ENCODE data around the gene TMEM187.

Gene TMEM187

DNA sequence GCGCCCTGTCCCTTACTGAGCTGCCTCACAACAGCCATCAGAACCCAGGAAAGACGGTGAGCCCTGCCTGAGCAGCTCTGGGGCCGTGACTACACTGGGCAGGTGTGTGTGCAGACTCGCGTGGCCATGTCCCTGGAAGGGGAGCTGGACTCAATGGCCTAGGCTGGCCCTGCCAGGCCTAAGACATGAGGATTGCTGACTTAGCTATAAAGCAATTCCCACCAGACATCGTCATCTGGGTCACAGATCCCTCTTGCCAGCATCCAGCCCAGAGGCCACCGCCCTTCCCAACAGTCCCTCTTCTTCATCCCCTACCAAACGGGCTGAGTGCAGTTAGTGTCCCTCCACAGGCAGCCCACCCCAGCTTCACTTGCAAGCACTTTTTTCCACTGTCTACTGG lies 41.4 kb upstream of the TMEM187 start:
- Histone ChIP-seq H3K23ac (ENCODE audit: low read length) (no peak overlapping the region), H2BK120ac (ENCODE audit: insufficient read depth, low read length, poor library complexity) (no peak overlapping the region), H2BK5ac (ENCODE audit: low read depth, low read length, poor library complexity) (no peak overlapping the region), H3K4me2 (ENCODE audit: low read length) (no peak overlapping the region), H4K91ac (ENCODE audit: low read depth, low read length) (no peak overlapping the region), H3K14ac (ENCODE audit: low read length) (no peak overlapping the region), H2AFZ (ENCODE audit: insufficient read depth, low read length, poor library complexity) (no peak overlapping the region), H3K9ac (ENCODE audit: low read length) (no peak overlapping the region), H3K79me1 (ENCODE audit: low read length) (peaks cover 13% of the 10 kb centered on the region), H3K4me3 (ENCODE audit: low read depth, low read length) (no peak overlapping the region), H3K27ac (ENCODE audit: low read depth, low read length) (no peak overlapping the region), H3K79me2 (ENCODE audit: control insufficient read depth, insufficient read depth, low read length, poor library complexity) (peaks cover 17% of the 10 kb centered on the region), H3K4ac (ENCODE audit: low read depth, low read length) (no peak overlapping the region), H2AK5ac (ENCODE audit: low read length) (no peak overlapping the region), H4K8ac (ENCODE audit: low read depth, low read length) (no peak overlapping the region), H2BK12ac (ENCODE audit: low read length) (no peak overlapping the region), H3K18ac (ENCODE audit: low read length) (no peak overlapping the region), H3K36me3 (ENCODE audit: control insufficient read depth in 1 of 2, insufficient read depth in 2 of 2, low read length in 2 of 2) (peaks cover 36 to 37% of the 10 kb centered on the region in 2 experiments), H3K4me1 (ENCODE audit: control insufficient read depth in 1 of 2, insufficient read depth in 2 of 2, low read length in 2 of 2) (peaks cover 14 to 21% of the 10 kb centered on the region in 2 experiments), H4K12ac (ENCODE audit: low read depth, low read length) (no peak overlapping the region), H3K9me3 (ENCODE audit: insufficient read depth, low read depth, low read length) (no peaks in the 10 kb centered on the region), H3K27me3 (ENCODE audit: insufficient read depth, low read length) (no peaks in the 10 kb centered on the region)
- no CpG with 5 or more reads among the region's 8 CpGs for WGBS (ENCODE audit: extremely low coverage, insufficient coverage, insufficient read length)
- DNase-seq = no peak

DNA sequence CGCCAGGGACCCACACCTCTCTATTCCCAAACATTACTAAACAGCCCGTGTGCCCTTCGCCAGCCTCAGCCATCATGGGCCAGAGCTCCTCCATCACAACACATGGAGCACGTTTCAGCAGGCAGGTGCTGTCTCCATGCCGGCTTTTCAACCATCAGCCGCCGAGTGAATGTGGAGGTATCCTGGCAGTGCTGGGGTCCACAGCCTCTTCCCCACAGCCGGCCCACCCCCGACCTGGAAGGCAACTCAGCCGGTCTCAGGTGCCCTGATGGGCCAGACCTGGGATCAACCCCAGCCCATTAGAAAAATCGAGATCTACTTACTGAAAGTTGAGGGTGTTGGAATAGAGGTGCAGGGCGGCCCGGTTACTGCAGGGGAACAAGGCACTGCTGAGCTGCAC lies 40.8 kb upstream of the TMEM187 start:
- peaks cover 13% of the 10 kb centered on the region for H3K79me1 ChIP-seq (ENCODE audit: low read length)
- peak overlapping the region; percentile 25 for H4K12ac ChIP-seq (ENCODE audit: low read depth, low read length)
- no peak overlapping the region for H2BK5ac ChIP-seq (ENCODE audit: low read depth, low read length, poor library complexity)
- DNase-seq = no peak
- no peak overlapping the region for H4K91ac ChIP-seq (ENCODE audit: low read depth, low read length)
- H3K4me1 ChIP-seq (ENCODE audit: control insufficient read depth in 1 of 2, insufficient read depth in 2 of 2, low read length in 2 of 2) = peaks cover 8 to 15% of the 10 kb centered on the region in 2 experiments
- H3K4ac ChIP-seq (ENCODE audit: low read depth, low read length) = no peak overlapping the region
- H3K9ac ChIP-seq (ENCODE audit: low read length) = no peak overlapping the region
- H2AK5ac ChIP-seq (ENCODE audit: low read length) = no peak overlapping the region
- peaks cover 17% of the 10 kb centered on the region for H3K79me2 ChIP-seq (ENCODE audit: control insufficient read depth, insufficient read depth, low read length, poor library complexity)
- no peak overlapping the region for H3K27ac ChIP-seq (ENCODE audit: low read depth, low read length)
- no peak overlapping the region for H3K14ac ChIP-seq (ENCODE audit: low read length)
- no peak overlapping the region for H2AFZ ChIP-seq (ENCODE audit: insufficient read depth, low read length, poor library complexity)
- no peak overlapping the region for H3K18ac ChIP-seq (ENCODE audit: low read length)
- peaks cover 36 to 37% of the 10 kb centered on the region in 2 experiments for H3K36me3 ChIP-seq (ENCODE audit: control insufficient read depth in 1 of 2, insufficient read depth in 2 of 2, low read length in 2 of 2)
- no peaks in the 10 kb centered on the region for H3K9me3 ChIP-seq (ENCODE audit: insufficient read depth, low read depth, low read length)
- H4K8ac ChIP-seq (ENCODE audit: low read depth, low read length) = no peak overlapping the region
- no peak overlapping the region for H3K4me2 ChIP-seq (ENCODE audit: low read length)
- no peak overlapping the region for H2BK12ac ChIP-seq (ENCODE audit: low read length)
- H2BK120ac ChIP-seq (ENCODE audit: insufficient read depth, low read length, poor library complexity) = no peak overlapping the region
- WGBS (ENCODE audit: extremely low coverage, insufficient coverage, insufficient read length) = no CpG with 5 or more reads among the region's 13 CpGs
- no peak overlapping the region for H3K4me3 ChIP-seq (ENCODE audit: low read depth, low read length)
- H3K27me3 ChIP-seq (ENCODE audit: insufficient read depth, low read length) = no peaks in the 10 kb centered on the region
- H3K23ac ChIP-seq (ENCODE audit: low read length) = no peak overlapping the region

DNA sequence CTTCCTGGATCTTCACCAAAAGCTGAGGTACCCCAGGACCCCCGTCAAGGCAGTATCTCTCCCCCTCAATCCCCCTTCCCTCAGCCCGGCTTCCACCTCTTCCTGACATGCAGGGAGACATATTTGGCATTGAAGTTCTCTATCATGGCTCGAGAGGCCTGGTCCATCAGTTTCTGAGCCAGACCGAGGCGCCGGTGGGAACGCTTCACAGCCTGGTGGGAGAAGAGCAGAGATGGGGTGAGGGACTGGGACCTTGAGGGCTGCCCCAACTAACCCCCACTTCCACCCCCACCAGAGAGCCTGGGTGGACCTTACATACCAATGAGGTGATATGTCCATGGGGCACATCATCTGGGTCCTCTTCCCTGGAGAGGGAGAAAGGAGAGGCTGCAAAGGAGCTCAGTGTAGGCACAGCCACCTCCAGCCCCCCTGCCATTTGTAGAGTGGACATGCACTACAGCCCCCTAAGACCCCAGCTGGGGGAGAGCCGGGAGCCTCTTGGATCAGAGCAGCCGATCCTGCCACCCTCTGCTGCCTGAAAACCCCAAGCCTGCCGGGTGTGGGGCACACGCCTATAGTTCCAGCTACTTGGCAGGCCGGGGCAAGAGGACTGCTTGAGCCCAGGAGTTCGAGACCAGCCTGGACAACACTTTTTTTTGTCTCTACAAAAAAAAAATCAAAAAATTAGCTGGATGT lies 40.2 kb upstream of the TMEM187 start:
- H2AFZ ChIP-seq (ENCODE audit: insufficient read depth, low read length, poor library complexity) = no peak overlapping the region
- DNase-seq = no peak
- no peak overlapping the region for H2BK12ac ChIP-seq (ENCODE audit: low read length)
- H3K27me3 ChIP-seq (ENCODE audit: insufficient read depth, low read length) = no peaks in the 10 kb centered on the region
- H3K4ac ChIP-seq (ENCODE audit: low read depth, low read length) = peak overlapping the region; percentile 41
- no peak overlapping the region for H3K18ac ChIP-seq (ENCODE audit: low read length)
- H3K27ac ChIP-seq (ENCODE audit: low read depth, low read length) = no peak overlapping the region
- no peak overlapping the region for H4K8ac ChIP-seq (ENCODE audit: low read depth, low read length)
- no peak overlapping the region for H3K4me2 ChIP-seq (ENCODE audit: low read length)
- H2BK120ac ChIP-seq (ENCODE audit: insufficient read depth, low read length, poor library complexity) = no peak overlapping the region
- H3K4me3 ChIP-seq (ENCODE audit: low read depth, low read length) = no peak overlapping the region
- peaks cover 16% of the 10 kb centered on the region for H3K79me2 ChIP-seq (ENCODE audit: control insufficient read depth, insufficient read depth, low read length, poor library complexity)
- peak overlapping the region; percentile 25 for H4K12ac ChIP-seq (ENCODE audit: low read depth, low read length)
- H3K14ac ChIP-seq (ENCODE audit: low read length) = no peak overlapping the region
- H3K9me3 ChIP-seq (ENCODE audit: insufficient read depth, low read depth, low read length) = no peaks in the 10 kb centered on the region
- peaks cover 5 to 9% of the 10 kb centered on the region in 2 experiments for H3K4me1 ChIP-seq (ENCODE audit: control insufficient read depth in 1 of 2, insufficient read depth in 2 of 2, low read length in 2 of 2)
- H3K23ac ChIP-seq (ENCODE audit: low read length) = no peak overlapping the region
- no peak overlapping the region for H4K91ac ChIP-seq (ENCODE audit: low read depth, low read length)
- H3K79me1 ChIP-seq (ENCODE audit: low read length) = peaks cover 12% of the 10 kb centered on the region
- no peak overlapping the region for H3K9ac ChIP-seq (ENCODE audit: low read length)
- no peak overlapping the region for H2AK5ac ChIP-seq (ENCODE audit: low read length)
- H3K36me3 ChIP-seq (ENCODE audit: control insufficient read depth in 1 of 2, insufficient read depth in 2 of 2, low read length in 2 of 2) = peaks cover 36 to 37% of the 10 kb centered on the region in 2 experiments
- H2BK5ac ChIP-seq (ENCODE audit: low read depth, low read length, poor library complexity) = no peak overlapping the region
- no CpG with 5 or more reads among the region's 13 CpGs for WGBS (ENCODE audit: extremely low coverage, insufficient coverage, insufficient read length)

- Histone ChIP-seq H3K27ac (ENCODE audit: low read depth, low read length) (no peak overlapping the region), H4K8ac (ENCODE audit: low read depth, low read length) (no peak overlapping the region), H3K27me3 (ENCODE audit: insufficient read depth, low read length) (no peaks in the 10 kb centered on the region), H2BK120ac (ENCODE audit: insufficient read depth, low read length, poor library complexity) (no peak overlapping the region), H2BK12ac (ENCODE audit: low read length) (no peak overlapping the region), H3K4me3 (ENCODE audit: low read depth, low read length) (peak overlapping the region; percentile 89), H2AFZ (ENCODE audit: insufficient read depth, low read length, poor library complexity) (no peak overlapping the region), H3K4ac (ENCODE audit: low read depth, low read length) (peak overlapping the region; percentile 96), H3K79me2 (ENCODE audit: control insufficient read depth, insufficient read depth, low read length, poor library complexity) (peaks cover 10% of the 10 kb centered on the region), H3K79me1 (ENCODE audit: low read length) (peaks cover 5% of the 10 kb centered on the region), H3K9ac (ENCODE audit: low read length) (no peak overlapping the region), H3K36me3 (ENCODE audit: control insufficient read depth in 1 of 2, insufficient read depth in 2 of 2, low read length in 2 of 2) (peaks cover 36 to 37% of the 10 kb centered on the region in 2 experiments), H3K18ac (ENCODE audit: low read length) (no peak overlapping the region), H3K4me1 (ENCODE audit: control insufficient read depth in 1 of 2, insufficient read depth in 2 of 2, low read length in 2 of 2) (peaks cover 5 to 6% of the 10 kb centered on the region in 2 experiments), H2BK5ac (ENCODE audit: low read depth, low read length, poor library complexity) (no peak overlapping the region), H3K4me2 (ENCODE audit: low read length) (peak overlapping the region; percentile 83), H3K14ac (ENCODE audit: low read length) (no peak overlapping the region), H4K91ac (ENCODE audit: low read depth, low read length) (no peak overlapping the region), H4K12ac (ENCODE audit: low read depth, low read length) (no peak overlapping the region), H2AK5ac (ENCODE audit: low read length) (peak overlapping the region; percentile 62), H3K9me3 (ENCODE audit: insufficient read depth, low read depth, low read length) (no peaks in the 10 kb centered on the region), H3K23ac (ENCODE audit: low read length) (no peak overlapping the region)
- peak in 1 of 2 donors; percentile 49 for DNase-seq
- WGBS (ENCODE audit: extremely low coverage, insufficient coverage, insufficient read length) = no CpG with 5 or more reads among the region's 7 CpGs
Measured at GRCh38 chrX:153933748-153934147, 38.8 kb upstream of the TMEM187 start.
